DMS153 treated with DMSO at 0.1 percent for 48 hours (cell line): ENCODE data around the gene FERMT2.

Source experiments
- DNase-seq: peaks from one replicate; lab custom pipeline; 2025; ENCODE audit not compliant: unreplicated experiment; lab: John Stamatoyannopoulos, UW

FERMT2 gene, protein sequence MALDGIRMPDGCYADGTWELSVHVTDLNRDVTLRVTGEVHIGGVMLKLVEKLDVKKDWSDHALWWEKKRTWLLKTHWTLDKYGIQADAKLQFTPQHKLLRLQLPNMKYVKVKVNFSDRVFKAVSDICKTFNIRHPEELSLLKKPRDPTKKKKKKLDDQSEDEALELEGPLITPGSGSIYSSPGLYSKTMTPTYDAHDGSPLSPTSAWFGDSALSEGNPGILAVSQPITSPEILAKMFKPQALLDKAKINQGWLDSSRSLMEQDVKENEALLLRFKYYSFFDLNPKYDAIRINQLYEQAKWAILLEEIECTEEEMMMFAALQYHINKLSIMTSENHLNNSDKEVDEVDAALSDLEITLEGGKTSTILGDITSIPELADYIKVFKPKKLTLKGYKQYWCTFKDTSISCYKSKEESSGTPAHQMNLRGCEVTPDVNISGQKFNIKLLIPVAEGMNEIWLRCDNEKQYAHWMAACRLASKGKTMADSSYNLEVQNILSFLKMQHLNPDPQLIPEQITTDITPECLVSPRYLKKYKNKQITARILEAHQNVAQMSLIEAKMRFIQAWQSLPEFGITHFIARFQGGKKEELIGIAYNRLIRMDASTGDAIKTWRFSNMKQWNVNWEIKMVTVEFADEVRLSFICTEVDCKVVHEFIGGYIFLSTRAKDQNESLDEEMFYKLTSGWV

DNA sequence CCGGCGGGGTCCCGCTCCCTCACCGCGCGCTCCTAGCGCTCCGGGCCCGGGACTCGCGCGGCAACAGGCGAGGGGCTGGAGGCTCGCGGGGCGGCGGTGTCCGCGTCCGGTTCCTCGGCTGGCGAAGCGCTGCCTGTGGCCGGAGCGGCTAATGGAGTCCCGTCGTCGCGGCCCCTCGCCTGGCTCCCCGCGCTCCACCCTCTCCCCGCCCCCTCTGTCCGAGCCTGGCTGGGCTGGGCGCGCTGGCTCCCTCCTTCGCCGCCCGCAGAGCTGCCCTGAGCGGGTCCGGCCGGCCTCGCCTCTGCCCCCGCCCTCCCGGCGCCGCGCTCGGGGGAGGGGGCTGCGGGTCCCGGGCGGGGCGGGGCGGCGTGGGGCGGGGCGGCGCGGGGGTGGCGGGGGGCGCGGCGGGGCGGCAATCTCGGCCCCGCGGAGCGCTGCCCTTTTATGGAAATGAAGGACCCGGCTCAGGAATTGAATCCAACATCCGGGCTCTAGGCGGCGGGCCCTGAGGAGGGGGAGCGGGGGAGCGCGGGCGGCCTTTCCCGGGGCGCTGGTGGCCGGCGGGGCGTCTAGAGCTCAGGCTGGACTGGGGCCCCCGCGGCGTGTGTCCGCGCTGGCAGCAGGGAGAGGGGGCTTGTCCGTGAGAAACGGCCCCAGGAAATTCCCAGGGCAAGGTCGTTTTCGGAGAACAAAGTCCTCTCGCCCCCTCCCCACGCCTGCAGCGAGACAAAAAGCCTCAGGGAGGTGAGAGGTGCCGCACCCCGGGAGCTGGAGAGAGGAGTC, at the start of gene FERMT2:
FERMT2 (minus strand) TSS at position 153 of the 783 bp plus-strand sequence. CDS start 482 bp downstream, outside the sequence.
- DNase-seq: peak; percentile 46

DNA sequence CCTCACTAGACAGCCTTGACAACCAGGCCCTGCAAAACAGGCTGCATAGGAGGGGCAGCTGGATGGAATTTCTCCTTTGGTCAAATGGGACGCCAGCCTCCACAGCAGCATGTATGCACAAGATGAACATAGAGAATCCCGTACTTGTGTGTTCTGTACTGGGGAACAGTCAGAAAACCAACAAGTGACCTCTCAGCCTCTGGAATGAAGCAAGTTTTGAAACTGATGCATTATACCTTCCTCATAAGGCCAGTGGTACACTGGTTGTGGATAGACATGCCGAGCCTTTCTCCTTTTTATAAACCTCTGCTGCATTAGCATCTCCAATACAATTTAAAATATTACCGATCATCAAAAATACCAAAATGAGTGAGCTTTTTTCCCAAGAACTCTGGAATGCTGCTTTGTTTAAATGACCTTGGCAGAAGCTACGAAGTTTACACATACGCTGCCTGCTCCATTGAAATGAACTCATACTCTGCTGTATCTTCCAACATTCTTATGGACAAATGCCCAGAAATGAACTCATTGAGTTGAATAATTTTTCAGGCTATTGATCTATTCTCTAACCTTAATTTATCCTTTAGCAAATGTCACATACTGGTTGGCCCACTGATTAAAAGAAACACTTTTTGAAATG, 47.6 kb upstream of the FERMT2 start:
- DNase-seq: no peak

DNA sequence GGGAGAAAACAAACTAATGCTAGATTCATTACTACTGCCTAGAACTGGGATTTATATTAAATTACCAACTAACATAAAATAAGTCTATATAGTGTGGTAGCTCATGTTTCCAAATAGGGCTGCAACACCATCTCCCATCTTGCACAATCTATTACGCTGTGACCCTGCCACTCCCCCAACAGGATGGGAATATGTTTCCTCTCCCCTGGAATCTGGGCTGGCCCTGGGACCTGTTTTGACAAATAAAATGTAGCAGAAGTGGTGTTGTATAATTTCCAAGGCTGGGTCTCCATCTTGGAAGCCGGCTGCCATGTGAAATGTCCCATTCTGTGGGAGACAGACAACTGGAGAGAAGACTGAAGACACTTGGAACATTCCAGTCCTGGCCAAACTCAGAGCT, 45.6 kb upstream of the FERMT2 start:
- no peak for DNase-seq

DNA sequence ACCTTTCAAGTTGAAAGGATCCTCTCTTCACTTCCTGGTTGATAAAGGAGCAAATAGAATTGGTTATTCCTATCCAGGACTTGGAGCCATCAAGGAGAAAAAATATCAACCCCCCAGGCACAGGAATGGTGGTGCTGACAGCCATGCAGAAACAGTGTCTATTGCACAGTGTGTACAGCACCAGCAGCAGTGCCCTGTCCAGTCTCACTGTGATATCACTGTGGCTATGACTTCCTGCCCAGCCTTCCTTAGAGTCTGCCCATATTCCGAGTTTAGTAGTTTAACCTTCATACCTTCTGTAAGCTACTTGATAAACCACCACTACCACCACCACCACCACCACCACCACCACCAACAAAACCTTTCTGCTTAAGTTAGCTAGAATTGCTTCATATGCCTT, 45.1 kb upstream of the FERMT2 start:
- DNase-seq: no peak

DNA sequence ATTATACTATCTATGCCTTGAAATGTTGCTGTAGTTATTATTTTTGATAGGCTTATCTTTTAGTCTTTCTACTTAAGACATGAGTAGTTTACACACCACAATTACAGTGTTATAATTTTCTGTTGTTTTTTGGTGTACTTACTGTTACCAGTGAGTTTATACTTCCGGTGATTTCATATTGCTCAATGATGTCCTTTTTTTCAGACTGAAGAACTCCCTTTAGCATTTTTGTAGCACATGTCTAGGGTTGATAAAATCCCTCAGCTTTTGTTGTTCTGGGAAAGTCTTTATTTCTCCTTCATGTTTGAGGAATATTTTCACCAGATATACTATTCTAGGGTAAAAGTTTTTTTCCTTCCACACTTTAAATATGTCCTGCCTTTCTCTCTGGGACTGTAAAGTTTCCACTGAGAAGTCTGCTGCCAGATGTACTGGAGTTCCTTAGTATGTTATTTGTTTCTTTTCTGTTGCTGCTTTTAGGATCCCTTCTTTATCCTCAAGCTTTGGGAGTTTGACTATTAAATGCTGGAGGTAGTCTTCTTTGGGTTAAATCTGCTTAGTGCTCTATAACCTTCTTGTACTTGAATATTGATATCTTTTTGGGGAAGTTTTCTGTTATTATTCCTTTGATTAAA, 41.5 kb upstream of the FERMT2 start:
- no peak for DNase-seq

DNA sequence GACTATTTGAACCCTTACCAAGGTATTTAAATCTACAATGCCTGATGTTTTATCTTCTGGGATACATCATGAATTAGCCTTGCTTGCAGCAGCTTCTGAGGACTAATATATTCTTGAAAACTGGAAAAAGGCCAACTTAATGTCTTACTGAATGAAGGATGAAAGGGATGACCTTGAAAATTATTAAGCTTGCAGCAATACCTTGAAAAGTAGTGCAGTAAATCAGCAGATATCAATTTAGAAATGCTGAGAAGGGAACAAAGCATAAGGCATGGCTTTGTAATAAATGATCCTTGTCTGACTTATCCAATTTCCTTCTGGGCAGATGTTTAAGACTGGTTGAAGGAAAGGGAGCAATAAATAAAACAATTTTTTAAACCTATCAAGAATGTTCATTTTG, 37.3 kb upstream of the FERMT2 start:
- DNase-seq: no peak

DNA sequence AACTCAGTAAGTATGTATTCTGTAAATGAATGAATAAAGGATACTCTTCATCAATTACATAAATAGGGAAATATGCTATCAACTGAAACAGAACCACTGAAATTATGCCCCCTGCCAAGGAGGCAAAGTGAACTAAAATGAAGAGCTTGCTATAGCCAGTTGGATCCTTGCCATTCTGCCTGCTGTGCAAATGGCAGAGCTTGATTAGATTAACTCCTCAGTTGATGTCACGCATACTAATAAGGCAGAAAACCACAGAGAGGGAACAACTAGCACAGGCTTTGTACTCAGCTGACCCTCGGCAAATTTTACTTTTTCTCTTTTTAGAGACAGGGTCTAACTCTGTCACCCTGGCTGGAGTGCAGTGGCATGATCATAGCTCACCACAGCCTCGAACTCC, 36.7 kb upstream of the FERMT2 start:
- DNase-seq: no peak

DNA sequence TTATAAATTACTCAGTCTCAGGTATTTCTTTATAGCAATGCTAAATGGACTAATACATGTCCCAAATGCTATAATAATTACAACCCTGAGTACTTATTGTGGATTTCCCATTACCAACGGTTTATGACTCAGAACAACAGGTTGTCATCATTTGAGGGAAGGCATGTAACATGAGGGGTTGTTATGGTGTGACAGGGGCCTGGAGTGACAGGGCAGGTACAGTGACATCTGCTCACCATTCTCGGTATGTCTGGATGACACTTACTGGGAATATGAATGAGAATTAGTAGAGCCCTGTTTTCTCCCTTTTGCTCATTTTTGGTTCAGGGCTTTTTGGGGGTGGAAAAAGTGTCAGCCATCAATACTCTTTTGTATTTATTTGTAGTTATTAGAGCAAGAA, 36.2 kb upstream of the FERMT2 start:
- no peak for DNase-seq

DNA sequence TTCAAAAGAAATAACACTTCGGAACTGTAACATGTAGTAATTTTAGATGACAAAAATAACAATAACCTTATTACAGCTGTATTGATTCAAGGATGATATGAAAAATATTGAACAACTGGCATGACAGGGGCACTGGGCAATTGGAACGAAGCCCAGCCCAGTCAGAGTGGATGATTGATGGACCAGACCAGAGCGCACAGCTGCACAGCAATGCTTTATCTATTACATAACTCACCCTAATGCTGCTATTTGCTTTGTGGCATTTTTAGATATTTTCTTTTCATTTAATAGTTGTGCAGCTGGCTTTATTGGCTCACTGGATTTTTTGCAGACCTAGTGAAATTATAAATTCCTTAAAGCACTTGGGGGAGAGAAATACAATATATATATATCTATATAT, 26.9 kb upstream of the FERMT2 start:
- DNase-seq: no peak

DNA sequence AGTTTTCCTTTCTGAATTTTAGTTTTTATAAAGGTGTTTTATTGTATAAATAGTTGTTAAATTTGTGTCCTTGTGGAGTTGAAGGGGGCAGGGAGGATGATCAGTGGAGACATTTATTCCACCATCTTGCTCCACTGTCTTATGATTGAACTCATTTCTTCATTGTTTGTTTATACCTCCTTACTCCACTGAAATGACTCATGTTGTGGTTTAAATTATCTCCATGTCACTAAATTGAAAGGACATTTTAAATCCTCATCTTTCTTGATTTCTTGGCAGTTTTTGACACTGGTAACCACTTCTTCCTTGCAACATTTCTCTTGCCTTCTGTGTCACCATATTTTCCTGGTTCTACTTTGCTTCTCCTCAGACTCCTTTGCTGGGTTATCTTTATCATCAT, 23.6 kb upstream of the FERMT2 start:
- DNase-seq: no peak

DNA sequence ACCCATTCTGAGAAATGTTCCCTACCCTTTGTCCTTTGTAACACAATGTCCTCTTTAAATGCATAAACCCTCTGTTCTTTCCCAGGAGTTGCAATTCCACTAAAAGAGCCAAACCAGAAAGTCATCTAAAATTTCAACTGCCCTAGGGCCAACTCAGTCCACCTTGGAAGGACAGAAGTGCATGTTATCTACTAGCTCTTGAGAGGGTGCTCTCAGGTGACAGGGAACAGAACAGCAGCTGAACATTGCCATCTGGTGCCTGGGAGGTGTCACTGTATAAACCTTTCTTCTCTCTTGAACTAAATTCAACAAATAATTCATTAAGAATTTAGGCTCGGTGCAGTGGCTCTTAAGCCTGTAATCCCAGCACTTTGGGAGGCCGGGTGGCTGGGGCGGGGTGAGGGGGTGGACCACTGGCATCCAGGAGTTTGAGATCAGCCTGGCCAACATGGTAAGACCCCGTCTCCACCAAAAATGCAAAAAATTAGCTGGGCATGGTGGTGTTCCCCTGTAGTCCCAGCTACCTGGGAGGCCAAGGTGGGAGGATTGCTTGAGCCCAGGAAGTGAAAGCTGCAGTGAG, 10.3 kb upstream of the FERMT2 start:
- DNase-seq: peak; percentile 57

DNA sequence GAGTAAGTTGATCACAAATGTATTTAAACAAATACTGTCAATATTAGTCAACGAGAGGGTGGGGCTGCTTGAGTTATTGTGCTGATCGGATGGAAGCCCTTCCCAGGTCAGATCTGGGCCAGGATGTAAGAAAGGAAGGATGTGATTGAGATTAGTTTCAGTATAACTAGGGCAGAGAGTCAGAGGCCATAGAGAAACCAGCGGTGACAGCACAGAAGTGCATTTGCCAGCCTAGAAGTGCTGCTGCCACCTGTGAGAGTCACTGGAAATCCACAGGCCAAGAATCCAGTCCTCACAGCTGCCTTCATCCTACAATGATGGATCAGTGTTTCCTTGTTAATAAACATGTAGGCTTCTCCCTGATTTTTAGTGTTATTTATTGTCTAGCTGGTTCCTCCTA, 9.8 kb upstream of the FERMT2 start:
- DNase-seq: no peak

DNA sequence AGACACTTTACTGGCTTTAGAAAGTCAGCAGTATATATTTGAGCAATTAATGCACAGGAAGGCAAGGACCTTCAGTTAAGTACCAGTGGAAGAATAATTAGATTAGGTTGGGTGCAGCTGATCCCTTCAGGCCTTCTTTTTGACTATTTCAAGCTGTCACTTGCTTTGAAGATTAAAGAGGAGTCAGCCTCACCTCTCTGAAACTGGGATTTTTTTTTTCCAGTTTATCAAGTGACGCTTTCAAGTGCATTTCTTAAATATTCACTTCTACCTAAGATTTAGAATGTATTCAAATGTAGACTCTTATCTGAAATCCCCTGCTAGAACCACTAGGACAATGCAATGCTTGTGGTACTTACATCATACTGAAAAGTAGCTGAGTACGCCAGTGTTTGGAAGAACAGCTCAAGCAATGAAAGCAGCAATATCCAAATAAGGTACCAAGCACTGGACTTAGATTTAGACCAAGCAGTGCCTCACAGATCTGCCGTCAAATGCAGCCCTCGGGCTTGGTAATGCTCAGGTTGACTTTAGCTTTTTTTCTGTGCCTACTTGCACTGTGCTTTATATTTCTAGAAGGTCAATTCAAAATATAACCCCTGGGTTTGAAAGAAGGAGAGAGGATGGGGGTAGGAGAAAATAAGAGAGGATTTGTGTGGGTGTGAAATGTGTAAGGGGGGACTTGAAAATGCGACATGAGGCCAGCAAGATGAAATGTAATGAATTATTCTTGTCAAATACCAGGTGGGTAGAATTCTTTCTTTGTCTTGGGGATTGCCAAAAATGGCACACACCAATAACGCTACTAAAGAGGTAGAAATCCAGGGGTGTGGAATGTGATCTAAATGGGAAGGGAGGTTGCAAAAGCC, 3.7 kb upstream of the FERMT2 start:
- no peak for DNase-seq

DNA sequence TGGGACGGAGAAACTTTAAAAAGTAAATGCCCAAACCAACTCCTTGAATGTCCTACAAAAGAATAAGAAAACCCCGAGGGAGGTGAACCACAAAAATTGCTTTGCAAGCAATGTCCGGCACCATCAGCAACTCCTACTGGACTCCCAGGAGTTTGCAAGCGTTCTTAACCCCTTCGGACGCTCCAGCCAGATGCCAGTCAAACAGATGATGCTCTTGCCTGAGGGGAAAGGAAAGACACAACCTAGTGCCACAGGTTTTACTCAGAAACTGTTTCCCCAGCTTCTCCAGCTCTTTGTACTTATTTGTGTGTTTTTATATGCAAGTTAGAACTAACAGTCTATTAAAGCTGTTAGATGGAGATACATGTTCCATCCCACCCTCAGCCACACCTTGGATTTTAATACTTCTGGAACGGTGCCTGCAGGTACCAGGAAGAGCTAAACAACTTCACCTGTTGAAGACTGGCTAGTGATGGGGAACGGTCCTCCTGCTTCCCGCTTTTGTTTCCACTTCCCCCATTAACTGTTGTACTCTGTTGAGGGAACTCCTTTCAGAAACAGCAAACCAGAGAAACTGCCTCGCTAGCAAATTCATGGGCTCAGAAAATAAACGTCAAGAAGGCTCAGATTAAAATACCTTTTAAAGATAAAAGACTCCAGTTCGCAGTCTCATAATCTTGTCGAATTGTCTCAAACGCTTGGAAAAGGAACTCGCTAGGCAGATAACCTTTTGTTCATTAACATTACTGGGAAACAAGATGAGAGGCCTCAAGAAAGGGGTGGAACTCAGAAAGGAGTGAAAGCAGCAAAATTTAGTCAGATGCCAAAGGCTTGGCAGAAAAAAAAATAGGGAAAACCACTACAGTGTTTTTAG, 1.1 kb upstream of the FERMT2 start:
- DNase-seq: peak; percentile 43

DNA sequence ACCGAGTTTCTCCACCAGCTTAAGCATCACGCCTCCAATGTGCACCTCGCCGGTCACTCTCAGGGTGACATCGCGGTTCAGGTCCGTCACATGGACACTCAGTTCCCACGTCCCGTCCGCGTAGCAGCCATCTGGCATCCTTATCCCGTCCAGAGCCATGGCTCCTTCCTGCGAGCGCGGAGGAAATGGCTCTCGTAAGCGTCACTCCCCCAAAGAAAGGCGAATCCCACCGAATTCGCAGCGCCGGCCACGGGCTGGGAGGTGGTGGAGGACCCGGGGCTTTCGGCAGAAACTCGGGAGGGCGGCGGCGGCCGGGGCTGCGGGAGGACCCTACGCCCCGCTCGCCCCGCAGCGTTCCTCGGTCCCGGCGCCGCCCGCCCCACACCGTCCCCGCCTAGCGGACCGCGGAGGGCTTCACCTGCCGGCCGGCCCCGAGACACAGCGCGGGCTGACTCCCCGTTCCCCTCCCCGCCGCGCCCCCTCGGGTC, 396 bp downstream of the FERMT2 start:
- DNase-seq: no peak

DNA sequence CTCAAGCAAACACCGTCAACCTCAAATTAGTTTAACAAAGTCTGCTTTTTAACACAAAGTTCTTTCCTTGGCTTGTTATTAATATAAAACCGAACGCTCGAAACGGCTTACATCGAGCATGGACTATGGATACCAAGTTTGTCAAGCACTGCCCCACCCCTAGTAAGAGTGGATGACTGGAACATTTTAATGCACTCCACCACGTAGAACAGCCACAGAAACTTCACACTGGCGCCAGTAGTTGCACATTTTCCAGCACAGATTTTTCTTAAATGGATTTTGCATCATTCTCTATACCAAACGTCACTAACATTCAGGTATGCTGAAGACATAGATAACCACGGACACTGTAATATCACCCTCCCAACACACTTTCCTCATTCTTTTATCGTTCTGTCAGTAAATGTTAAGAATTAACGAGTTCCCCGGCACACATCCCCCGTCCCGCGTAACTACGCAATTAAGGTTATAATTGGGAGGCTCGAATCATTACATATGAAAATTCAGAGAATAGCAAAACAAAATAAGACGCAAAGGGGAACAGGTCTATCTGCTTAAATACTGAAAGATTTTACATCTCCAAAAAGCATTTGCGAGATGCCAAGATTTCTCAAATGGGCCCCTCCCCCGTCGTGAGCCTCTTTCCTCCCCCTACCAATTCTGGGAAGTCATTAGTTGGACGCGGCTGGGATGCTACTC, 990 bp downstream of the FERMT2 start:
- DNase-seq: no peak

DNA sequence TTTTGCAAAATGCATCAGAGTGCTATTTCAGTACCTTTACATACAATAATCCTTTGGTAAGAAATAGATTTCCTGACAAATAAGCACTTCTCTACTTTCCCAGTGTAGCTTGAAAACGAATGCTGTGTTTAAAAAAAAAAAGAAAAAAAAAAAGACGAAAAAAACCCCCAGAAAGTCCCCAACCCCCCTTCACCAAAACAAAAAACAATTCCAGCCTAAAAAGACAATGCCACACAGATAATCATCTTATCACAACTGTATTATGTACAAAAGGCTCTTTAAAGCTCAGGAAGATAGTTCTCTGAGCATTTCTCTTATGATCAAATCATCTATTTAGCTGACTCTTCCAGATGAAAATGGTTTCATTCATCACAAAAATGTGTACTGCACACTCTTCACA, 1.6 kb downstream of the FERMT2 start:
- DNase-seq: no peak

DNA sequence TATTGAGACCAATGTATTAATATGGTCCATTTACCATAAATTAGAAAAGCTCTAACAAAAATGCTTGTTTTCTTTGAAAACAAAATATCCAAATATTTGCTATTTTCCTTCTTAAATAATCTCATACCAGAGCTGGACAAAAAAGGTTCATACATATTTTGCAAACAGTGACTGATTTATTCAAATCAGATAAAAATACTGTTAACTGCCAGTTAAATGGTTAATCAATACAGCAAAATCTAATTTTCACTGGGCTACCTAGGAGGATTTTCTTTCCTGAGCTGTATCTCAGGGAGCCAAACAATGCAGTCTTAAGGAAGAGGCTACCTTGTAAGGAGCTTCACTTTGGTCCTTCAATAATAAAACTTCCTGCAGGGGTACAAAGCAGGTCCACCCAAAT, 2.0 kb downstream of the FERMT2 start:
- no peak for DNase-seq
